Nephron progenitor cell (in vitro differentiated cells): ENCODE results near the gene EZR.

Experiments
- DNase-seq: peaks from one replicate; pipeline ENCODE4 v3.0.0; 2021
- H3K27ac Mint-ChIP-seq: 2 replicates; pipeline ENCODE4 v1.8.0; 2021; ENCODE audit warnings: mild to moderate bottlenecking, moderate library complexity, mixed read lengths
- H3K27me3 Mint-ChIP-seq: 2 replicates; pipeline ENCODE4 v1.8.0; 2021; ENCODE audit warnings: mild to moderate bottlenecking, low read depth, mixed read lengths; ENCODE audit not compliant: poor library complexity
- H3K36me3 Mint-ChIP-seq: 2 replicates; pipeline ENCODE4 v1.8.0; 2021; ENCODE audit warnings: low read depth, mixed read lengths
- H3K4me1 Mint-ChIP-seq: 2 replicates; pipeline ENCODE4 v1.8.0; 2021; ENCODE audit warnings: mixed read lengths
- H3K4me3 Mint-ChIP-seq: 2 replicates; pipeline ENCODE4 v1.8.0; 2021; ENCODE audit warnings: mild to moderate bottlenecking, moderate library complexity, mixed read lengths
- H3K9me3 Mint-ChIP-seq: 2 replicates; pipeline ENCODE4 v1.8.0; 2021; ENCODE audit warnings: mild to moderate bottlenecking, moderate library complexity, mixed read lengths
- CTCF ChIP-seq: fragments of 200-600 bp; sonication (generic); IDR thresholded peaks from 2 replicates; pipeline ENCODE4 v1.5.0; 2021; ENCODE audit warnings: antibody characterized with exemption

The EZR gene

GRCh38 chr6:158769771-158770432 lies 49.3 kb downstream of the EZR start:
- no peak for TF ChIP-seq CTCF
- peak overlapping the region; percentile 89 for H3K27ac Mint-ChIP-seq
- H3K36me3 Mint-ChIP-seq, result peaks cover 73% of the 10 kb centered on the region
- no peaks in the 10 kb centered on the region for H3K27me3 Mint-ChIP-seq
- no peak overlapping the region for H3K4me3 Mint-ChIP-seq
- H3K9me3 Mint-ChIP-seq, result no peaks in the 10 kb centered on the region
- no peak for DNase-seq
- H3K4me1 Mint-ChIP-seq, result peaks cover 78% of the 10 kb centered on the region

GRCh38 chr6:158769234-158769770 lies 49.9 kb downstream of the EZR start:
- Mint-ChIP-seq H3K36me3 (peaks cover 71% of the 10 kb centered on the region), H3K4me3 (no peak overlapping the region), H3K9me3 (no peaks in the 10 kb centered on the region), H3K4me1 (peaks cover 75% of the 10 kb centered on the region), H3K27me3 (no peaks in the 10 kb centered on the region), H3K27ac (peak overlapping the region; percentile 89)
- no peak for TF ChIP-seq CTCF
- no peak for DNase-seq

DNA sequence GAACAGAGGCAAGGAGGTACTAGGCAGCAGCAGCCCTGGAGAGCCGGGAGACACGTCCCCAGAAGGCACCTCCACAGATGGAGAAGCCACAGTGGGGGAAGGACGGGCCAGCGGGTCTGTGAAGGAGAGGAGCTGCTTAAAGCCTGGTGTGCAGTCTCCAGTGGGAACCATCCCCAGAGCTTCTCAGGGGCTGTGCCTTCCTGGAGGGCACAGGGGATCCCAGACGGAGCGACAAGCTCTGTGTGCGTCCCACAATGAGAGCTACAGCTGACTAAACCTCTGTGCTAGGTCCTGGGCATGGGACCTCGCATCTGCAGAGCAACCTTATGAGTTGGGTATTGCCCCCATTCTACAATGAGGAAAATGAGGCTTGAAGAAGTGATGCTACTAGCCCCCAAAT lies 50.7 kb downstream of the EZR start:
- H3K9me3 Mint-ChIP-seq, result no peaks in the 10 kb centered on the region
- no peak for TF ChIP-seq CTCF
- H3K4me3 Mint-ChIP-seq, result no peak overlapping the region
- DNase-seq, result no peak
- no peak overlapping the region for H3K27ac Mint-ChIP-seq
- H3K27me3 Mint-ChIP-seq, result peaks cover 3% of the 10 kb centered on the region
- H3K36me3 Mint-ChIP-seq, result peaks cover 69% of the 10 kb centered on the region
- peaks cover 75% of the 10 kb centered on the region for H3K4me1 Mint-ChIP-seq

- Mint-ChIP-seq H3K36me3 (peaks cover 62% of the 10 kb centered on the region), H3K9me3 (no peaks in the 10 kb centered on the region), H3K4me3 (no peak overlapping the region), H3K4me1 (peaks cover 75% of the 10 kb centered on the region), H3K27me3 (peaks cover 3% of the 10 kb centered on the region), H3K27ac (peak overlapping the region; percentile 45)
- DNase-seq, result no peak
- no peak for TF ChIP-seq CTCF
Measured at GRCh38 chr6:158767709-158768108, 51.5 kb downstream of the EZR start.

DNA sequence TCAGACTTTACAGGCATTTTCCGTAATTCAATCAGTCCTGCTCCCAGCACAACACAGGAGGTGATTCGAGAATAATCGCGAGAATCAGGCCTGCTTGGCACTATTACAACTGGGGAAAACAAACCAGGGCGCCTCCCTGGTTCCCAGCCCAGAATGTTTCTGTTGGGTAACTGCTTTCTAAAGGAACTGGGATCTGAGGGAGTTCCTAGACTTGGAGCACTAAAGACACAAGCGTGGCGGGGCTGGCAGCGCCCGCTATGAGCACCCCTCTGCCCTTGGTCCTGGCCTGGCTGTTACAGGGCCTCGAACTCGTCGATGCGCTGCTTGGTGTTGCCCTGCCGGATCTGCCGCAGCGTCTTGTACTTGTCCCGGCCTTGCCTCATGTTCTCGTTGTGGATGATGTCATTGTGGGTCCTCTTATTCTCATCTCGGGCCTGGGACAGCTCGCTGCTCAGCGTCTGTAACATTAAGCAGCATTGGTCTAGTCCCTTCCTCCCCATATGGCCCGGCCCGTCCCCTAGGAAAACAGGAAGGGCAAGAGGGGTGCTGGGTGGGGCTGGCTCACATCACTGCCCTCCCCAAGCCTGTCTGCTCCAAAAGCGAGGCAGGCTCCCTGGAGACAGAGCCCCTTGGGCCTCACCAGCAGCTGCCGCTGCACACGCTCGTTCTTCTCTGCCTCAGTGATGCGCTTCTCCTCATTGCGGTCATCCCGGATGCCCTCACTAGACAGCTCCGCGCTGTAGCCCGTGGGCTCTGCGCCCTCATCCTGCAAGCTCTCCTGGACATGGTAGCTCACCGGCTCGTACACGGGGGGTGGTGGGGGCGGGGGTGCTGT lies 52.3 kb downstream of the EZR start:
- no peaks in the 10 kb centered on the region for H3K9me3 Mint-ChIP-seq
- H3K4me3 Mint-ChIP-seq, result no peak overlapping the region
- peaks cover 55% of the 10 kb centered on the region for H3K36me3 Mint-ChIP-seq
- peak overlapping the region; percentile 33 for H3K27ac Mint-ChIP-seq
- TF ChIP-seq CTCF, result no peak
- peaks cover 3% of the 10 kb centered on the region for H3K27me3 Mint-ChIP-seq
- H3K4me1 Mint-ChIP-seq, result peaks cover 77% of the 10 kb centered on the region
- no peak for DNase-seq
